HG03103 (cell line): Measurements from ENCODE around the gene XAGE2.
"Not testable (repeated sequence)": the region's sequence is repeated elsewhere in the genome, so short reads cannot be mapped to it uniquely, and the experiment has no call there.

Experiments
- ATAC-seq: cut with Tn5 transposase; IDR thresholded peaks from one replicate; pipeline ENCODE4 v1.9.1; 2021; ENCODE audit warnings: low read depth; ENCODE audit not compliant: unreplicated experiment

Gene XAGE2, protein sequence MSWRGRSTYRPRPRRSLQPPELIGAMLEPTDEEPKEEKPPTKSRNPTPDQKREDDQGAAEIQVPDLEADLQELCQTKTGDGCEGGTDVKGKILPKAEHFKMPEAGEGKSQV

DNA sequence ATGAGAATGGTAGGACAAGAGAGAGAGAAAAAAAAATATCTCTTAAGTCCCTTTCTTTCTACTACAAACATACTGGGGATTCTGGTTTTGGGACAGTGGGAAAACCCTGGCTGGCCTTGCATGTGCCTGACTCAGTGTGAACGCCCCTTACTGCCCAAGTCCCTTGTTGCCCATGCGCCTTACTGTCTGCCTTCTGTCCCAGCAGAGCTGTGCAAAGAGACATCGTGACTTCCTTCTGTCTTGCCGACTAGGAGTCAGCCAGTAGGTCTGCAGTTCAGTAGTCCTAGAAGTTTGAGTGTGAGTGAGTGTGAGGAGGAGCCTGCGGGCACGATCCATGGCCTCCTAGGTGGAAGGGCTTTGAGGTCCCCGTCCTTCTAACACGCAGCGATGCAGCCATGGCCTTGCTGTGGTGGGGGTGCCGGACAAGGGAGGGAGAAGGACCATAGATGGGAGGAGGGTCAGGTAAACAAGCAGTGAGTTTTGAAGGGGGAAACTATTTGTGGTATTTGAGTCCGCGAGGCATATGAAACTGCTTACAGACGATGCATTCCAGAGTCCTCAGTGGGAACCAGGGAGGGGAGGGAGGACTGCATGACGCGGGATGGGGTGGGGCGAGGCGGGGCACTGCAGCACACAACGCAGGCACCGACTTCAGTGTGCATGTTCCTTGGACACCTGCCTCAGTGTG, at the start of gene XAGE2:
Gene XAGE2, plus strand, starts transcription at position 654 of the 688 bp plus-strand sequence. CDS start 994 bp downstream, outside the sequence.
- no peak for ATAC-seq

DNA sequence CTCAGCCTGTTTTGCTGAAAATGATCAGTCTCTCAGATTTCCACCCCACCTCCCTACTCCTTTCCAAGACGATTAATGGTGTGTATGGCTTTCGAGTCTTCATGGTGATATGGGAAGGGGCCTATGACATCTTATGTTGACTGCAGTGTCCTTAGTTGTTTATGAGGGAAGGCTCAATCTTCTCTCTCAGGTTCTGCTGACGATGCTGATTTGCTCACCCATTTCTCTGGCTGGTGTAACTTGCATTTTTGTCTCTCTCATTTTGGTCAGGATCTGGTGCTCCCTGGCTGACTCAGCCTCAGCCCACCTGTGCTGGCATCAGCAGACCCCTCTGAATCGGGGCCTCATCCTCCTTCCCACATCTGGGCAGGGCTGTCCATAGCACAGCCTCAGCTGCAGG, 31.4 kb upstream of the XAGE2 start:
- ATAC-seq, result no peak

DNA sequence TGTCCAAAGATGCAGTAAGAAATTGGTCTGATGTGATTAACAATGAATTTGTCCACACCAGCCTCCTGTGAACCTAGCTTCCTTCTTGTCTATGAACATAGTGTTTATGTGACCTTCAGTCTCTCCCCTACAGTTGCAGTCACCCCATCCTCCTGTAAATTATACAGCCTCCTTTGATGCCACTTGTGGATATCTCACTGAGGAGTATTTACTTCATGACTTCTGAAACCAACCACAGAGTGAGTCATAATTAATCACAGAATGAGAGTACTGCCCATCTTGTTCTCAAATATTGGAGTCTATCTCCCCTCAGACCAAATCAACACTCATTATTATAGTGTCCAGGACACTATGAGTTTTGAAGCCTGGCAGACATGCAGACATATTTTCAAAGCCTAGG, 27.3 kb upstream of the XAGE2 start:
- ATAC-seq, result no peak

DNA sequence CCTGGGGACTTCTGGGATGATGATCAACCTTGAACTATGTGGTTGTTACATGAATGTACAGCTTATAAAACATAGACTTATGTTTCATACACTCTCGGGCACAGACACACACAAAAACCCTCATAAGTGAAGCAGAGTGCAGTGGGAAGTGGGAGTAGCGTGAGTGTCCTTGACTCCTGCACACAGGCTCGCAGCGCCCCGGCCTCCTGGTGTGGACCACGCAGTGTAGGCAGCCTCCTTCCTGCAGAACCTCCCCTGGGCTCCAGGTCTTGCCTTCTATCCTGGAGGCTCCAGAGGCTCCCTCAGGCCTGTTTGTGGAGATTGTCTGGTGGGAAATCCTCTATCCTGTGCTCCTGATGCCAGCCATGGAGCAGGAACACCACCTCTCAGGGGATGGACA, 25.7 kb upstream of the XAGE2 start:
- not testable (repeated sequence) for ATAC-seq

DNA sequence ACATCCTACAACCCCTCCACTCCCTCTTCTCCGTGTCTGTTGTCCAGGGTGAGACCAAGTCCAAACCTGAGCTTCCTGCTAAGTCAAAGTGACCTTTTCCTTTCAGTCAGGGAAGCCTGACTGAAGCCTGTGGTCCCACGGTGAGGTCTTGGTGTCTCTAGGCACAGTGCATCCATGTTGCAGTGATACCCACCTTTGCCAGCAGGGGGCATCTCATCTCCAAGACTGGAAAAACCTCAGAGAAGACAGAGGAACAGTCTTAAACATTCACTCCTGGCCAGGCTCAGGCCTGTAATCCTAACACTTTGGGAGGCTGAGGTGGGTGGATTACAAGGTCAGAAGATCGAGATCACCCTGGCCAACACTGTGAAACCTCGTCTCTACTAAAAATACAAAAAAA, 23.4 kb upstream of the XAGE2 start:
- not testable (repeated sequence) for ATAC-seq

DNA sequence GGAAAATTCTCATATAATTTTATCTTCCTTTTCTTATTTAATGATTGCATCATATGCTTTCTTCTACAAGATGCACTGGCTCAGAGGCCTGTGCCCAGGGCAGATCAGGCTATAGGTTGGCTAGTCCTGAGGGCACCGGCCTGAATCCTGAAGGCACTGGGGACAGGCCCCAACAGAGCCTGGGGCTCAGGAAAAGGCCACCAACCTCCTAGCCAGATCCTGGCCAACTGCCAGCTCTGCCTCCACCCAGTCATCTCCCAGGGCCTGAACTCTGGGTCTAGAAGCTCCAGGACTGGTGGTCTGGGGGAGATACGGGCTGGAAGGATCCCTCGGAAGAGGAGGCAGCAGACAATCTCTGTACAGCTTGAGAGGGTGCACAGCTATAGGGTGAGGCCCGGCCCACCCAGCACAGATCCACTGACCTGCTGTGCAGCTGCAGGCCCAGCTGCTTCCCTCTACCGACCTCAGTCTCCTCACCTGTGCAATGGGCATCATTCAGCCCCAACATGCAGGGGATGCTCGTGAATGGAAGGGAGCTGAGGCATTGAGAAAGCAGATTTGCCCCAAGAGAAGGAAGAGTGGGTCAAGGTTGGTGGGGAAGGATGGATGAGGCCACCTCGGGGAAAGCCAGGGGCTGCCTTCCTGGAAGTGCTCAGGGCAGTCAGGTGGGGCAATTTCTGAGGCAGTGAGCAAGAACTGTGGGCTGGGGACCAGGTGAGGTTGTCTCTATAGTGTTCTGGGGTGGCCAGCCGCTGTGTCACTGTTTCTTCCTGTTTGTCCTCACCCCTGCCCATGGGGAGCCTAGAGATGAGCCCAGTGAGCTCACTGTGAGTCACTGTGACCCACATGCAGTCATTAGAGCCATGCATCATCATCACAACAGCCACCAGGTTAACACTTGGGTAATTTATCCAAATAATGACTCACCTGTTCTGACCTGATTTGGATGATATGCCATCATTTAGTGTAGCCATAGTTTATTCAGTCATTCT, 22.4 kb upstream of the XAGE2 start:
- ATAC-seq, result no peak

DNA sequence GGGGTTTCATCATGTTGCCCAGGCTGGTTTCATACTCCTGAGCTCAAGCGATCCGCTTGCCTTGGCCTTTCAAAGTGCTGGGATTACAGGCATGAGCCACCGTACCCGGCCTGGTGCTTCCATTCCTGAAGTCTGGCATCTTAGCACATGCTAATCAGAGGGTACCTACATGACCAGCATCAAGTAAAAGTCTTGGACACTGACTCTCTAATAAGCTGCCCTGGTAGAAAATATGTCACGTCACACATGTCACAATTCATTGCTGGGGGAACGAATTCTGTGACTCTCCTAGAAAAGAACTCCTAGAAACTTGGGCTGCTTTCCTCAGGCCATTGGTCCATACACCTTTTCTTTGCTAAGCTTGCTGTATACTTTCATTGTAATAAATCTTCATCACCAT, 19.1 kb upstream of the XAGE2 start:
- ATAC-seq, result no peak

DNA sequence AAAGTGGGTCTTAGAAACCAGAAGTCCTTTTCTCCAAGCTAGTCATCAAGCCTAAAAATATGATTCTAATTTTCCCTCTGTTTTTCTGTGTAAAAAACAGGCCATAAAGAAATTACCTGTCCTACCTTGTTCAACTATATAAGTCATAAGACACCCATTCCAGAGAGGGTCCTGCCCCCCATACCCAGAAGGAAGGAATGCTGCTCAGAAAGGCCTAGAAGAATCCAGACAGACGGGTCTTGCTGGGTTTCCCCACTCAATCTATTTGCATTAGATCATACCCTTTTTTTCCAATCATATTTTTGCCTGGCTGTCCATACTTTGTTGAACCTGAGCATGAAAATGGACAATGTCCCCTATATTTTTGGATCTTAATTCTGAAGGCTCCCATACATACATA, 16.3 kb upstream of the XAGE2 start:
- ATAC-seq, result no peak

DNA sequence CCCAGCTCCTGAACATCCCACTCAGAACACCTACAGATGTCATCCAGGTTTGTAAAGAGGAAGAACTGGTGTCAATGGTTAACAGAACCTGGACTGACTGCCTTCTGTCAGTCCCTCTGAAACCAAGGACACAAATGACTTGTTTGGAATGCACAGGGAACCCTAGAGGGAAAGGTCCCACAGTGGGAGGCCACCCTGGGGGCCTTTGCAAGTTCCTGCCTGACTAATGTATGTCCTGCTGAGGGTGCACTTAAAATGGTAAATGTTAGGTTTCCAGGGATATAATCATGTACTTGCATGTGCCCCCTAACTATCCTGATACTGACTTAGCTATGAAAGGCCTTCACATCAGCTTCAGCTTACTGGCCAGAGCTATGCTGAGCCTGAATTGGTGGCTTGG, 15.0 kb upstream of the XAGE2 start:
- no peak for ATAC-seq

DNA sequence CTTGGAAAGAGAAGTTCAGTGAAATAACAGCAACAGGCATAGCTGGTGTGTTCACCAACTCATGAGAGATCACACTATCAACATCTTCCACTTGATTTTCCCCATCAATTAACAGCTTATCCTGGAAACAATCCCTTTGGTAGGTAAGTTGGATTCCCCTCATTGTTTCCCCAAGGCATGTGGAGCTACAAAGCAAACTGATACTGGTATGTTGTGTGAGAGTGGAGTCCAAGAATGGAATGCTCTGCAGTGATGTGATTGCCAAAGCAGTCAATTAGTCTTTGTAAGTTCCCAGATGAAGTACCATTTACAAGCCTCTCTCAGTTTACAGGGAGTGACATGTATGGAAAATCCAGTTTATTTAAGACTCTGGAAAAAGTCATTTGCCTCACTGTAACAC, 13.7 kb upstream of the XAGE2 start:
- no peak for ATAC-seq

DNA sequence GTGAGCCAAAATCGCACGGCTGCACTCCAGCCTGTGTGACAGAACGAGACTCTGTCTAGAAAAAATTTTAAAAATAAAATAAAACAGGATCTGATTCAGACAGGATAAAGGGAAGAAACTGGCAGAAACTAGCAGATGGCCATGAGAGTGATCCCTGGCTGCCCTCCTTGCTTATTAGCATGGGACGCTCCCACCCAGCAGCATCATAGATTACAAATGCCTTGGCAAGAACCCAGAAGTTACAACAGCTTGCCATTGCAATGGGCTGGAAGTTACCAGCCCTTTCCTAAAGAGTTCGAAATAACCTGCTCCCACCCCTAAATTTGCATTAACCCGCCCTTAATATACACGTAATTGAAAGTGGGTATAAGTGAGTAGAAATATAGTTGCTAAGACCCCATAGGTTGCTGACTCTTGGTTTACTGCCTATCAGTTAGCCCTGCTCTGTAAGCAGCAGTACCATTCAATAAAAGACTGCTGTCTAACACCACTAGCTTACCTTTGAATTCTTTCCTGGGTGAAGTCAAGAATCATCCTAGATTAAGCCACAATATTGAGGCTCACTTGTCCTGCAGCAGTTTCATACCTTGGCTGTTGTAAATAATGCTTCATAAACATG, 9.1 kb upstream of the XAGE2 start:
- ATAC-seq, result no peak

DNA sequence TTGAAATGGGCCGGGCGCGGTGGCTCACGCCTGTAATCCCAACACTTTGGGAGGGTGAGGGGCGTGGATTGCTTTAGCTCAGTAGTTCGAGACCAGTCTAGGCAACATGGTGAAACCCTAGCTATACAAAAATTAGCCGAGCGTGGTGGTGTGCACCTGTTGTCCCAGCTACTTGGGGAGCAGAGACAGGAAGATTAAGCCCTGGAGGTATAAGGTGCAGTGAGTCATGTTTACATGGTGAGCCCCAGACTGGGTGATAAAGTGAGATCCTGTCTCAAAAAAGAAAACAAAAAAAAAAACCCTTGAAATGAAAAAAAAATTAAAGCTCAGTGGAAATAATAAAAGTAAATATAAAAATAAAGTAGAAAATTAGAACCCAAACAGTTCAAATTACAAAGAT, 6.9 kb upstream of the XAGE2 start:
- ATAC-seq, result no peak

DNA sequence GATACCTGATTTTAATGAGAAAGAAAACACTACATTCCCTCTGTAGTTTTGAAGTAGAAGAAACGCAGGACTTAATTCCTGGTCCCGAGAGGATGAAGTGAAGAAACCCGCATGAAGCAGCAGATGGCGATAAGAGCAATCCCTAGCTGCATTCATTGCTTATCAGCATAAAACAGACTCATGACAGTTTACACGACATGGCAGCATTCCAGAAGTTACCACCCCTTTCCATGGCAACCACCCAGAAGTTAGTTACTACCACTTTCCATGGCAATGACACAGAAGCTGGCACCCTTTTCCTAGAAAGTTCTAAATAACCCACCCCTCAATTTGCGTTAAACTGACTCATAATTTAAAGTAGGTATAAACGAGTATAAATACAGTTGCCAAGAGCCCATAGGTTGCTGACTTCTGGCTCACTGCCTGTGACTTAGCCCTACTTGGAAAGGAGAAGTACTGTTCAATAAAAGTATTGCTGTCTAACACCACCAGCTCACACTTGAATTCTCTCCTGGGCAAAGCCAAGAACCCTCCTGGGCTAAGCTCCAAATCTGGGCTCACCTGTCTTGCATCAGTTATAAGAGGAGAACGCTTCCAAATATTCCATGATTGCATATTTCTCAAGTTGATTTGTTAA, 5.5 kb upstream of the XAGE2 start:
- ATAC-seq, result no peak

DNA sequence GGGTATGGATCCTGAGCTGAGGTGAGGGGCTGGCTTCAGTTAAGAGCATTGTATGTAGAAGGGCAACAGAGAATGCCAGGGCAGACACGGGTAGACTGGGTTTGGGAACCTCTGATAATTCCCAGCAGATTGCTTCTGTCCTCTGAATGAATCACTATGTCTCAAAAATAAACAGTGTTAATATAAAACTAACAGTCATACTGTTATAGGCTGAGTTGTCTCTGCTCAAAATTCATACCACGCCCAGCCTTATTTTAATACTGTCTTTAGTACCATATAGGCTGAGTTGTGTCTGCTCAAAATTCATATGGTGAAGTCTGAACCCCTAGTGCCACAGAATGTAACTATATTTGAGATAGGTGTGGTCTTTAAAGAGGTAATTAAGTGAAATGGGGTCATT, 10.0 kb downstream of the XAGE2 start:
- no peak for ATAC-seq

DNA sequence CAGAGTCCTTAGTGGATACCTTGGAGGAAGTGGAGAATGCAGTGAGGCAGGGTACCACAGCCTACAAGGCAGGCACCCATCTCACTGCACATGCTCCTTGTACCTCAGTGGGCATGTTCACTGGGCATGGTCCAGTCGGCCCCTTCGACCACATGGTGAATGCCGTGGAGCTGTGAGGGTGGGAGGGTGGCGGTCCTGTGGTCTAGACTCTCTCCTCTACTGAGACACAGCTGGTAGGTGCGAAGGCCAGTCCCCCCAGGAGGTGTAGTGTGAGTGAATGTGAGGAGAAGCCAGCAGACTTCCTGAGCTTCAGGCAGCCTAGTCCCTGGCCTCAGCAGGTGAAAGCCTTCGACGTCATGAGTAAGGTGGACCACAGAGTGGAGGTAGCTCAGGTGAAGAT, 12.2 kb downstream of the XAGE2 start:
- ATAC-seq, result no peak

DNA sequence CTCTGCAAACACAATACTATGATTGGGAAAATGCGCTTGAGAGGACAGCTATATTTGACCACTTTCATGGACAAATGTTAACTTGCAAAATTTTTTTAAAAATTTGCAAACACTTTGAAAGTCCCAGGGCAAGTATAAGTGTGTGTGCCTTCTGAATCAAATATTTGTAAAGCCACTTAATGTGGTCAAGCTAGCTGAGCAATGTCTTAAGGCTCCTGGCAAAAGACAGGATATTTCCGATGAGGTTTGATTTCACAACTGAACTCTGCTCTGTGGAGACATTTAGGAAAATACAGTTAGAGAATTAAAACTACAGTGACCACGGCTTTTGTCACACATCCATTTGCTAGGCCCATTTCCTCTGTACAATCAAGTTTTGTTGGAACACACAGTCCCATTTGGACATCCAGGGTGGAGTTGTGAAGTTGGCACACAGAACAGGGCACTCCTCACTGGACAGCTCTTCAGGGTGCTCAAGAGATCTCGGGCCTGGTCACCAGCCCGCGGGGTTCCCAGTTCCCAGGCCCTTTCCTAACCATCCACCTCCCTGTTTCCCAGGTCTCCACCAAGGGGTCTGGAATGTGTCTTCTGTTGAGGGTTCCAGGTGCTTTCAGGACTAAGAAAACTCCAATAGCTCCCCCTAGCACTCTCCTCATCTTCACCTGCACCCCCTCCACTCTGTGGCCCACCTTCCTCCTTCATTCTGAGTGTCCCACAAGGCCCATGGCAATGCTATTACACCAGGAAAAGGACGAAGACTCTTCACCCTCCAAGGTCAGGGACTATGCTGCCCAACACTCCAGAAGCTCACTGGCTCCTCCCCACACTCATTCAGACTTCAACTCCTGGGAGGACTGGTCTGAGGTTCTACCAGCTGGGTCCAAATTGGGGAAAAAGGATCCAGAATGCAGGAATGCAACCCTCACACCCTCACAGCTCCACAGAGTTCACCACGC, 41.9 kb downstream of the XAGE2 start:
- ATAC-seq, result no peak

DNA sequence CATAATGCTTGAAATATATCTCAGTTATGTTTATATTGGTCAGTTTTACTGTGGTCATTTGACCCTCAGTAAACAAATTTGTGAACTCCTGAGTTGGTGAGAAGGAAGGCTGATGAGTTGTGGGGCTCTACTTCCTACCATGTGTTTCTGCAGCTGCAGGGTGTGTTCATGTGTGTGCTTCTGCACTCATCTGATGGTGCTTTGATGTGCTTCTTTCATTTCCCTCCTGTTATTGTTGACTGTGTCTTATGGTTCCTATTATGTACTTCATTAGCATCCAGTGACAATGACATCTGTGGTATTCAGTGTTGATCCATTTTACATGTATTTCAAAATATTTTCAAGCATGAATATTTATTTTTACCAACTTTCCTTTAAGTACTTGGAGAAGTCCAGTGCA, 46.5 kb downstream of the XAGE2 start:
- ATAC-seq, result no peak

DNA sequence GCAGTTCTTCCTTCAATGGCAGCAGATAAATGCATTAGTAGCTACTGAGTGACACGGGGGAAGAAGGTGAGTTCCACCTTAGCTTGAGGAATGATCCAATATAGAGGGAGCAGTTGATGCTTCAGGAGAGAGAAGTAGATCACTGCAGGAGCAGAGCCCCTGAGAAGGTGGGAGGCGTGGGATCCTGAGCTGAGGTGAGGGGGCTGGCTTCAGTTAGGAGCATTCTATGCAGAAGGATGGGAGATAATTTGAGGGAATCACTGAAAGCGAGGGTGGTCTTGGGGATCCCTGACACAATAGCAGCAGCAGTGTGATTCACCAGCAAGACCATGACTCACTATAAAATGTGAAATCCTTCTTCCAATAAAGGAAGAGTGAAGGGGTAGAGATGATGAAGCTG, 48.0 kb downstream of the XAGE2 start:
- ATAC-seq, result no peak

DNA sequence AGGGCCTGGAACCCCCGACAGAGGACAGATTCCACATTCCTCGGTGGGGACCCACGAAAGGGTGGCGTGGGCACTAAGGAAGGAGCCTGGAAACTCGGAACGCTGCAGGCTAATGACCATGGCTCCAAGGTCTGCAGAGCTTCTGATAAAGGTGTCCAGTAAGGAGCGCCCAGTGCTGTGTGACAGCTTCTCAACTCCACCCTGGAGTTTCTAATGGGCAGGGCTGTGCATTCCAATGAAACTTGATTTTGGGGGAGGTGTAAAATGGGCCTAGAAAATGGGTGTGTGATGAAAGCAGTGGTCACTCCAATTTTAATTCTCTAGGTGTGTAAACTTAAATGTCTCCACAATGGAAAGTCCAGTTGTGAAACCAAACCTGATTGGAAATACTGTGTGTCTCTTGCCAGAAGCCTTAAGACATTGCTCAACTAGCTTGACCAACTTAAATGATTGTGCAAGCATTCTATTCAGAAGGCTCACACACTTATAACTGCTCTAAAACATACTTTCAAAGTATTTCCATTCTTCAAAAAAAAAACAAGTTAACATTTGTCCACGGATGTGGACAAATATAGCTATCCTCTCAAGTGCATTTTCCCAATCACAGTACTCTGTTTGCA, 52.1 kb downstream of the XAGE2 start:
- no peak for ATAC-seq
